Tibial nerve (tissue), 4 donors: ENCODE measurements around the gene KCNC2. TPM values are rescaled to one million over a fixed set of nuclear protein-coding genes. Genes with fewer than 3 reads are reported as not detected.
"Not testable (repeated sequence)": the region's sequence is repeated elsewhere in the genome, so short reads cannot be mapped to it uniquely, and the experiment has no call there.

Experiments
- DNase-seq, 2 donors: peaks; one replicate each; pipeline ENCODE4 v3.0.0-alpha.2; 2019; ENCODE audit warnings: low spot score in 2 of 2
- H3K27ac ChIP-seq, 4 donors: fragments of 200-600 bp; sonication (generic) in 3 of 4; one replicate each; pipeline ENCODE4 v1.5.1; 2017 to 2019; ENCODE audit warnings: mild to moderate bottlenecking in 1 of 4
- H3K27me3 ChIP-seq, 2 donors: fragments of 200-600 bp; sonication (generic) in 1 of 2; one replicate each; pipeline versions ENCODE4 v1.5.1 to v1.6.0; 2017 to 2019
- H3K36me3 ChIP-seq, 3 donors: fragments of 200-600 bp; sonication (generic); one replicate each; pipeline ENCODE4 v1.5.1; 2018 to 2019
- H3K4me1 ChIP-seq, 4 donors: fragments of 200-600 bp; sonication (generic) in 3 of 4; one replicate each; pipeline ENCODE4 v1.5.1; 2017 to 2019
- H3K4me3 ChIP-seq, 4 donors: fragments of 200-600 bp; sonication (generic) in 3 of 4; one replicate each; pipeline ENCODE4 v1.5.1; 2017 to 2019; ENCODE audit warnings: mild to moderate bottlenecking in 1 of 4, moderate library complexity in 1 of 4
- H3K9me3 ChIP-seq, 4 donors: fragments of 200-600 bp; sonication (generic) in 3 of 4; one replicate each; pipeline ENCODE4 v1.5.1; 2017 to 2019
- CTCF ChIP-seq, 5 experiments: fragments of 200-600 bp in 3 of 5; fragments of 450-650 bp in 2 of 5; sonication (generic) in 3 of 5; IDR thresholded peaks; one replicate each; pipeline ENCODE4 v1.5.1; 2016 to 2019; ENCODE audit warnings: antibody characterized with exemption in 5 of 5, mild to moderate bottlenecking in 3 of 5, moderate library complexity in 2 of 5
- EP300 ChIP-seq, 2 donors: sonication (generic); formaldehyde crosslinking; IDR thresholded peaks; one replicate each; pipeline ENCODE4 v1.6.1; 2017; ENCODE audit warnings: antibody characterized with exemption in 2 of 2, mild to moderate bottlenecking in 1 of 2
- POLR2A ChIP-seq, 2 donors: fragments of 450-650 bp; IDR thresholded peaks; one replicate each; pipeline ENCODE4 v1.6.1; 2017; ENCODE audit warnings: antibody characterized with exemption in 2 of 2, mild to moderate bottlenecking in 2 of 2, moderate library complexity in 2 of 2
- WGBS, 2 donors: methylation state at CpG; one replicate each; pipeline ENCODE4 v1.1.5; 2018; 5-methylcytosine and 5-hydroxymethylcytosine counted together
- total RNA-seq, 4 donors: library from RNA; depleted of rRNA; stranded (reverse); fragments of >200 nt; gene quantifications; one replicate each; pipeline ENCODE4 v1.1.0, GENCODE V29; 2016

KCNC2 gene
- total RNA-seq, 4 donors from 2014 or later, result 0.30 to 1.5 TPM; not detected in 2

GRCh38 chr12:75190846-75191245 lies 18.8 kb downstream of the KCNC2 start:
- H3K4me1 ChIP-seq, result no peaks in the 10 kb centered on the region
- H3K4me3 ChIP-seq, result no peak overlapping the region
- no peaks in the 10 kb centered on the region for H3K36me3 ChIP-seq
- no peaks in the 10 kb centered on the region for H3K9me3 ChIP-seq
- H3K27me3 ChIP-seq, result no peaks in the 10 kb centered on the region
- H3K27ac ChIP-seq, result no peak overlapping the region
- no peak for DNase-seq
- TF ChIP-seq CTCF (IDR thresholded peaks at IDR 0.05) (no peak), EP300 (IDR thresholded peaks at IDR 0.05) (no peak), POLR2A (IDR thresholded peaks at IDR 0.05) (no peak)

- H3K36me3 ChIP-seq, H3K9me3 ChIP-seq, H3K4me1 ChIP-seq, H3K27me3 ChIP-seq, DNase-seq, H3K27ac ChIP-seq, H3K4me3 ChIP-seq: not testable (repeated sequence)
- 93 to 96% methylated on average over 3 of the region's 3 CpGs for WGBS, 2 donors
Observed at GRCh38 chr12:75185881-75186280, 23.8 kb downstream of the KCNC2 start.

GRCh38 chr12:75184516-75184915 lies 25.1 kb downstream of the KCNC2 start:
- TF ChIP-seq POLR2A (IDR thresholded peaks at IDR 0.05) (no peak), CTCF (IDR thresholded peaks at IDR 0.05) (no peak)
- Histone ChIP-seq H3K4me1 (no peaks in the 10 kb centered on the region), H3K27ac (no peak overlapping the region), H3K27me3 (no peaks in the 10 kb centered on the region), H3K4me3 (no peak overlapping the region), H3K36me3 (no peaks in the 10 kb centered on the region), H3K9me3 (no peaks in the 10 kb centered on the region)
- no peak for DNase-seq

- Histone ChIP-seq H3K9me3 (no peaks in the 10 kb centered on the region), H3K4me3 (no peak overlapping the region), H3K4me1 (no peaks in the 10 kb centered on the region), H3K27ac (no peak overlapping the region), H3K27me3 (no peaks in the 10 kb centered on the region), H3K36me3 (no peaks in the 10 kb centered on the region)
- TF ChIP-seq CTCF (IDR thresholded peaks at IDR 0.05) (no peak), EP300 (IDR thresholded peaks at IDR 0.05) (no peak), POLR2A (IDR thresholded peaks at IDR 0.05) (no peak)
- 92% methylated on average over 4 of the region's 4 CpGs for WGBS, 2 donors
- no peak for DNase-seq
Observed at GRCh38 chr12:75183967-75184366, 25.7 kb downstream of the KCNC2 start.

- H3K27ac ChIP-seq, result no peak overlapping the region
- no peaks in the 10 kb centered on the region for H3K27me3 ChIP-seq
- TF ChIP-seq POLR2A (IDR thresholded peaks at IDR 0.05), result no peak
- no peak for TF ChIP-seq CTCF (IDR thresholded peaks at IDR 0.05)
- no peak for TF ChIP-seq EP300 (IDR thresholded peaks at IDR 0.05)
- no peaks in the 10 kb centered on the region for H3K36me3 ChIP-seq
- no peaks in the 10 kb centered on the region for H3K4me1 ChIP-seq
- no peak for DNase-seq
- no peak overlapping the region for H3K4me3 ChIP-seq
- H3K9me3 ChIP-seq, result no peaks in the 10 kb centered on the region
Observed at GRCh38 chr12:75177997-75178396, 31.6 kb downstream of the KCNC2 start.

- 75 to 83% methylated on average over 1 of the region's 1 CpG for WGBS, 2 donors
Observed at GRCh38 chr12:75172611-75173010, 37.0 kb downstream of the KCNC2 start.

More at GRCh38 chr12:75172611-75173010, 37.0 kb downstream of the KCNC2 start:
- no peaks in the 10 kb centered on the region for H3K9me3 ChIP-seq
- no peak for DNase-seq
- H3K27me3 ChIP-seq, result no peaks in the 10 kb centered on the region
- TF ChIP-seq CTCF (IDR thresholded peaks at IDR 0.05) (no peak), POLR2A (IDR thresholded peaks at IDR 0.05) (no peak), EP300 (IDR thresholded peaks at IDR 0.05) (no peak)
- no peak overlapping the region for H3K4me3 ChIP-seq
- H3K36me3 ChIP-seq, result no peaks in the 10 kb centered on the region
- H3K27ac ChIP-seq, result no peak overlapping the region
- no peaks in the 10 kb centered on the region for H3K4me1 ChIP-seq
